Measurements from ENCODE around the gene KDR.

DNA sequence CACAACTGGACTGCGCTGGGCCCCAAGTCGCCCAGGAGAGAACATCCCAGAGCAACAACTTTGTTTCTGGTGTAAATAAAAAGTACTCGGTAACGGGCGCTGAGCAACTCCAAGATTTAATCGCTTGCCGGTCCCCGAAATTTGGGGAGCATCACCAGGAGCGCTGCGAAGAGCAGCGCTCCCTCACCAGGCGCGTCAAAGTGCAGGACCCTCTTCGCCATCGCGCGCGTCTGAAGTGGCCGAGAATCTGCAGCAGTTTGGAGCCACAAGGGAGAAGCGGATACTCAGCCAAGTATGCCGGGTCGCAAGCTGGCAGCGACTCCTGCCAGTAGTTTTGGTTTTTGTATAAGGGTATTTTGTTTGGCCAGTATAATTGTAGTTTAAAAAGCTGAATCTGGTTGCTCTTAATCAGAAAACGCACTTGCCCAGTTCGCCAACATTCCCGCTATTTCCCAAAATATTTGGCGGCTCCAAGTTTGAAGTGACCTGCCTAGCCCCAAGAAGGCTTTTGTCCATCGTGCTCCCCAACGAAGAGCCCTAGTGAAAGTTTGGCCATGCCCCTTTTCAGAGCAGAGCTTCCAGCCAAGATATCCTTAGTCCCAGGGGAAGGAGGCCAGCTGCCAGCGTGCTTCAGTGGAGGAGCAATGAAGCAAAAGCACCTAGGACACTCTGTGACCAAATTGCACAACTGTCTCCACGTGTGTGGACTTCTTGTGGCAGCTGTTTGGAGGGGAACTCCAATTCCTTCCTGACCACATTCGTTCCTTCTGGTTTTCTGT is 557 bp upstream of the KDR start:
- TF ChIP-seq, protein P1, sequence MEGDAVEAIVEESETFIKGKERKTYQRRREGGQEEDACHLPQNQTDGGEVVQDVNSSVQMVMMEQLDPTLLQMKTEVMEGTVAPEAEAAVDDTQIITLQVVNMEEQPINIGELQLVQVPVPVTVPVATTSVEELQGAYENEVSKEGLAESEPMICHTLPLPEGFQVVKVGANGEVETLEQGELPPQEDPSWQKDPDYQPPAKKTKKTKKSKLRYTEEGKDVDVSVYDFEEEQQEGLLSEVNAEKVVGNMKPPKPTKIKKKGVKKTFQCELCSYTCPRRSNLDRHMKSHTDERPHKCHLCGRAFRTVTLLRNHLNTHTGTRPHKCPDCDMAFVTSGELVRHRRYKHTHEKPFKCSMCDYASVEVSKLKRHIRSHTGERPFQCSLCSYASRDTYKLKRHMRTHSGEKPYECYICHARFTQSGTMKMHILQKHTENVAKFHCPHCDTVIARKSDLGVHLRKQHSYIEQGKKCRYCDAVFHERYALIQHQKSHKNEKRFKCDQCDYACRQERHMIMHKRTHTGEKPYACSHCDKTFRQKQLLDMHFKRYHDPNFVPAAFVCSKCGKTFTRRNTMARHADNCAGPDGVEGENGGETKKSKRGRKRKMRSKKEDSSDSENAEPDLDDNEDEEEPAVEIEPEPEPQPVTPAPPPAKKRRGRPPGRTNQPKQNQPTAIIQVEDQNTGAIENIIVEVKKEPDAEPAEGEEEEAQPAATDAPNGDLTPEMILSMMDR (IDR thresholded peaks at IDR 0.05), result no peak
- no peak for TF ChIP-seq POLR2AphosphoS5 (IDR thresholded peaks at IDR 0.05)

All from gastroesophageal sphincter (tissue), 3 donors.